Camera-type eye (tissue), 1 donor: ENCODE results near the gene FCRL4. TPM values are rescaled to one million over a fixed set of nuclear protein-coding genes. Genes with fewer than 3 reads are reported as not detected.

Experiments used
- total RNA-seq: library from RNA; depleted of rRNA; stranded (reverse); fragments of >200 nt; gene quantifications from one replicate; pipeline ENCODE4 v1.2.3, GENCODE V29; 2014

The FCRL4 gene
- not detected for total RNA-seq

DNA sequence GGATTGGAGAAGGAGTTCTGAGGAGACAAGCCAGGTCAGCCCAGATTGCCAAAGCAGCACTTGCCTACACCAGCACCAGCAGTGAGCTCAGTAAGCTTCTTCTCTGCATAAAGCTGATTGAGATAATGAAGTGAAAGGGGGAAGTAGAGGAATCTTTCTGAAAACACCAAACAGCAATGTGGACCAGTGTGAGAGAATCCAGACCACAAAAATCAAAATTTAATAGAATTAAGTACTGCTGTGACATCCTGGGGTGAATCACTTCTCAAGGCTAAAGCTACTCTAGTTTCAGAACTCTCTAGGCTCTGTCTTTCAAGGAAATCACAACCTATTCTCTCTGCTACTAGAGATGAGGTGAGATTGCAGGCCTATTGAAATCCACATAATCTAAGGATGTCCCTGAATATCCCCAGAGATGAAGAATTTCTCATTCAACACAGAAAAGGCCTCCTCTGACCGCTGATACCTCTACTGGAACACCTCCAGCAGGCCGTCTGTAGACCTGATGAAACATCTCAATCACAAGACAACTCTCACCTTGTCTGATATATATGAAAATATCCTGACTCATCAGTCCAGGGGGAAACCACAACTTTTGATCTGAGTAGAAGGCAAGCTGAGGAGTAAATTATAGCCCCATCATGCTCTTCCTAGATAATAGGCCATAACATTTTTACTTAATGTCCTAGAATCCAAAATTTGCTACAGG lies at the start of gene FCRL4:
Gene FCRL4 (minus strand): TSS at position 127 of the 709 bp plus-strand sequence. CDS start 141 bp downstream, outside the sequence.

DNA sequence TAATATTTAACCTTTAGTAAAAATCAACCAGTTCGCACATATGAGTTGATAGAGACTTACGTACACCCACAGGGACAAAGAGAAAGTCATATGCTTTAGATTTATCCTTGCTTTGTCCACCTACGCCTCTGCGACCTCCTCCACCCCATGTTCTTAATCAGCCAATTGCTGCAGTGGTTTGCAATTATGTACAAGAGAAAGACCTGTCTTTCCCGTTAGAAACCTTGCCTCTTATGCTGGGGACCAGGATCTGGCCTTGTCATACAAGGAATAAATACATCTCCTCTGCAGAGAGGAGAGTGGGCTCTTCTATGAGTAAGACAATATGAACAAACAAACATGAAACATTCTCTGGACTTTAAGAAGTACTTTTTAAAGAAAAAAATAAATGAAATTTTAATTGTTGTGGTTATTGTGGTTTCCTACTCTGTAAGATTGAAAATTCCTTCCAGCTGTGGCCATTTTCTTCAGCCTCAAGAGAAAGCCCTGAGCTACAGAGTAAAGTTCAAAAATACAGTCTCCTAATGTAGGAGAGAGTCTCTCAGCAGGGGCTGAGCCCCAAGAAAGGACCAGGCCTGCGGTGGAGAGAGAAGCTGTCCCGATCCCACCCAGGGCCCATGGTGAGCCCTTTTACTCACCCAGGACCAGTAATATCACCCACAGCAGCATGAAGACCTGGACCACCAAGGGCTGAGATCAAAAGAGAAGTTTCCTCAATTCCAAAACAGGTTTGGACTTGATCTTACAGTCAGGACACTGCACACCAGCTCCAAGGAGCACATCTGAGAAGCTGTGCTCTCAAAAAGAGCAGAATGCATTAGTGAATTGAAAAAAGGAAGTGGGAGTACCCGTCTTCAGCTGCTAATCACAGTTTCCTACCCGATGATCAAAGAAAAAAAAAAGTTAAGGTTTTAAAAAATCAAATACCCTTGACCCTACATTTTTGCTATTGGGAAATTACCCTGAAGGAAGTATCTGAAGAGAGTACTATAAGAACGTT lies 45.9 kb downstream of the FCRL4 start, which contains the start of gene FCRL5:
Gene FCRL5 (minus strand): TSS at position 822 of the 1,000 bp plus-strand sequence. CDS start 153 bp downstream, at position 669.

Other genes with a start within 250 kb of the FCRL4 start
- not detected for gene FCRL5, start 45.6 kb downstream of the FCRL4 start, total RNA-seq
- 0.33 TPM for gene FCRL3, start 102.7 kb upstream of the FCRL4 start, total RNA-seq
- gene FCRL2, start 179.0 kb upstream of the FCRL4 start, total RNA-seq: 0.27 TPM
- 0.44 TPM for gene FCRL1, start 222.0 kb upstream of the FCRL4 start, total RNA-seq
- gene CD5L, start 243.7 kb upstream of the FCRL4 start, total RNA-seq: not detected